HEK293 (cell line): ENCODE results near the gene FUT8.

Experiments used
- CTCF ChIA-PET: fragments of 350-600 bp; formaldehyde crosslinking; extraction: SDS; loops from one replicate; lab custom pipeline; 2021; ENCODE audit warnings: antibody characterized with exemption; lab: Yijun Ruan, JAX
- POLR2A ChIA-PET: fragments of 300-600 bp; formaldehyde crosslinking; extraction: SDS; loops from one replicate; lab custom pipeline; 2020; ENCODE audit warnings: antibody characterized with exemption, inconsistent platforms; lab: Yijun Ruan, JAX
- H3K27ac ChIP-seq: fragments of 200-500 bp; sonication (Bioruptor generic); 2 replicates; pipeline ENCODE4 v1.5.1; 2014; ENCODE audit warnings: low read depth, low read length, control low read depth, inconsistent platforms; ENCODE audit errors: extremely low read depth
- H3K36me3 ChIP-seq, 2 experiments: fragments of 200-500 bp in 1 of 2; sonication (Bioruptor generic) in 1 of 2; 1 replicate in 1 of 2; 2 replicates in 1 of 2; pipeline ENCODE4 v1.5.1; 2014 to 2017; ENCODE audit warnings: inconsistent platforms in 2 of 2, low read length in 2 of 2; ENCODE audit not compliant: control insufficient read depth in 2 of 2, insufficient read depth in 1 of 2
- H3K4me1 ChIP-seq: fragments of 200-500 bp; sonication (Bioruptor generic); 2 replicates; pipeline ENCODE4 v1.5.1; 2014; ENCODE audit warnings: mild to moderate bottlenecking, low read length, inconsistent platforms; ENCODE audit not compliant: control insufficient read depth, insufficient read depth
- H3K4me3 ChIP-seq: 2 replicates; pipeline ENCODE4 v1.5.1; 2011; ENCODE audit warnings: low read depth, mild to moderate bottlenecking, control low read depth, low read length, moderate library complexity
- H3K9me3 ChIP-seq: fragments of 200-500 bp; sonication (Bioruptor generic); 2 replicates; pipeline ENCODE4 v1.5.1; 2014; ENCODE audit warnings: low read depth, low read length, inconsistent platforms; ENCODE audit not compliant: control insufficient read depth, insufficient read depth
- EGR2 ChIP-seq: fragments of 450-650 bp; formaldehyde crosslinking; IDR thresholded peaks from 2 replicates; pipeline ENCODE4 v1.5.1; 2016; ENCODE audit warnings: low read depth, missing biosample characterization, missing genetic modification characterization
- HOXD13 ChIP-seq: sonication (generic); formaldehyde crosslinking; IDR thresholded peaks from 2 replicates; pipeline ENCODE4 v1.8.0; 2022; ENCODE audit warnings: missing genetic modification reagents, borderline replicate concordance
- IKZF3 ChIP-seq: fragments of 450-650 bp; IDR thresholded peaks from 2 replicates; pipeline ENCODE4 v1.5.0; 2018; ENCODE audit warnings: missing biosample characterization, mild to moderate bottlenecking, missing genetic modification characterization, moderate library complexity
- KLF10 ChIP-seq: fragments of 450-650 bp; IDR thresholded peaks from 2 replicates; pipeline ENCODE4 v1.5.1; 2018; ENCODE audit warnings: missing biosample characterization, mild to moderate bottlenecking, missing genetic modification characterization
- KLF16 ChIP-seq: fragments of 450-650 bp; formaldehyde crosslinking; IDR thresholded peaks from 2 replicates; pipeline ENCODE4 v1.5.1; 2017; ENCODE audit warnings: missing biosample characterization, missing genetic modification characterization
- MZF1 ChIP-seq: fragments of 450-650 bp; formaldehyde crosslinking; IDR thresholded peaks from 2 replicates; pipeline ENCODE4 v1.5.1; 2017; ENCODE audit warnings: missing biosample characterization, missing genetic modification characterization, borderline replicate concordance
- PATZ1 ChIP-seq: fragments of 450-650 bp; formaldehyde crosslinking; IDR thresholded peaks from 2 replicates; pipeline ENCODE4 v1.5.1; 2016; ENCODE audit warnings: missing biosample characterization, missing genetic modification characterization
- PBX3 ChIP-seq: sonication (generic); formaldehyde crosslinking; IDR thresholded peaks from 2 replicates; pipeline ENCODE4 v1.8.1; 2022; ENCODE audit warnings: mild to moderate bottlenecking, moderate library complexity, missing genetic modification reagents
- PRDM10 ChIP-seq: fragments of 450-650 bp; formaldehyde crosslinking; IDR thresholded peaks from 2 replicates; pipeline ENCODE4 v1.5.1; 2016; ENCODE audit warnings: missing biosample characterization, missing genetic modification characterization
- SALL2 ChIP-seq: fragments of 450-650 bp; formaldehyde crosslinking; IDR thresholded peaks from 2 replicates; pipeline ENCODE4 v1.5.0; 2017; ENCODE audit warnings: missing biosample characterization, mild to moderate bottlenecking, missing genetic modification characterization, borderline replicate concordance
- SP2 ChIP-seq: fragments of 450-650 bp; formaldehyde crosslinking; IDR thresholded peaks from 2 replicates; pipeline ENCODE4 v1.5.1; 2016; ENCODE audit warnings: missing biosample characterization, missing genetic modification characterization
- SP7 ChIP-seq: fragments of 450-650 bp; formaldehyde crosslinking; IDR thresholded peaks from 2 replicates; pipeline ENCODE4 v1.5.1; 2016; ENCODE audit warnings: missing biosample characterization, missing genetic modification characterization
- YY1 ChIP-seq: fragments of 450-650 bp; formaldehyde crosslinking; IDR thresholded peaks from 2 replicates; pipeline ENCODE4 v1.5.1; 2018; ENCODE audit warnings: missing biosample characterization, missing genetic modification characterization
- ZBTB20 ChIP-seq: fragments of 450-650 bp; formaldehyde crosslinking; IDR thresholded peaks from 2 replicates; pipeline ENCODE4 v1.5.1; 2016; ENCODE audit warnings: missing biosample characterization, missing genetic modification characterization
- ZBTB26 ChIP-seq: fragments of 450-650 bp; formaldehyde crosslinking; optimal IDR thresholded peaks from 2 replicates; pipeline ENCODE3; 2016; ENCODE audit warnings: missing biosample characterization, mild to moderate bottlenecking, missing genetic modification characterization
- ZFHX2 ChIP-seq: fragments of 450-650 bp; formaldehyde crosslinking; conservative IDR thresholded peaks from 2 replicates; pipeline ENCODE4 v1.5.1; 2016; ENCODE audit warnings: missing biosample characterization, missing genetic modification characterization
- ZFP37 ChIP-seq: fragments of 450-650 bp; formaldehyde crosslinking; IDR thresholded peaks from 2 replicates; pipeline ENCODE4 v1.5.1; 2016; ENCODE audit warnings: missing biosample characterization, missing genetic modification characterization
- ZIC2 ChIP-seq: fragments of 450-650 bp; formaldehyde crosslinking; IDR thresholded peaks from 2 replicates; pipeline ENCODE4 v1.5.1; 2016; ENCODE audit warnings: missing biosample characterization, missing genetic modification characterization
- ZNF133 ChIP-seq: fragments of 450-650 bp; formaldehyde crosslinking; IDR thresholded peaks from 2 replicates; pipeline ENCODE4 v1.5.1; 2016; ENCODE audit warnings: missing biosample characterization, missing genetic modification characterization
- ZNF155 ChIP-seq: fragments of 450-650 bp; formaldehyde crosslinking; IDR thresholded peaks from 2 replicates; pipeline ENCODE4 v1.5.1; 2016; ENCODE audit warnings: missing biosample characterization, missing genetic modification characterization
- ZNF26 ChIP-seq: fragments of 450-650 bp; formaldehyde crosslinking; IDR thresholded peaks from 2 replicates; pipeline ENCODE4 v1.5.1; 2016; ENCODE audit warnings: missing biosample characterization, missing genetic modification characterization
- ZNF473 ChIP-seq: fragments of 450-650 bp; formaldehyde crosslinking; IDR thresholded peaks from 2 replicates; pipeline ENCODE4 v1.5.1; 2017; ENCODE audit warnings: missing biosample characterization, missing genetic modification characterization
- ZNF521 ChIP-seq: fragments of 450-650 bp; formaldehyde crosslinking; IDR thresholded peaks from 2 replicates; pipeline ENCODE4 v1.5.1; 2017; ENCODE audit warnings: missing biosample characterization, mild to moderate bottlenecking, missing genetic modification characterization
- ZNF571 ChIP-seq: fragments of 450-650 bp; formaldehyde crosslinking; IDR thresholded peaks from 2 replicates; pipeline ENCODE4 v1.5.0; 2017; ENCODE audit warnings: missing biosample characterization, missing genetic modification characterization
- ZNF660 ChIP-seq: fragments of 450-650 bp; IDR thresholded peaks from 2 replicates; pipeline ENCODE4 v1.5.1; 2018; ENCODE audit warnings: missing biosample characterization, mild to moderate bottlenecking, missing genetic modification characterization
- ZSCAN30 ChIP-seq: fragments of 450-650 bp; IDR thresholded peaks from 2 replicates; pipeline ENCODE4 v1.5.1; 2018; ENCODE audit warnings: missing biosample characterization, mild to moderate bottlenecking, missing genetic modification characterization, moderate library complexity
- ZSCAN4 ChIP-seq: fragments of 450-650 bp; formaldehyde crosslinking; IDR thresholded peaks from 2 replicates; pipeline ENCODE4 v1.5.1; 2017; ENCODE audit warnings: missing biosample characterization, missing genetic modification characterization

The FUT8 gene

GRCh38 chr14:65412032-65412846 lies at the start of gene FUT8:
Gene FUT8 (plus strand): TSS chr14:65412730. CDS start chr14:65561564, 148,834 bp downstream.
- ChIA-PET CTCF (interaction anchor here (0.6 to 5.6 kb wide), 10 partner anchors 10 to 1083 kb away, joined by 3 to 33 read pairs (median 4); no protein-coding TSS in a partner anchor), POLR2A (interaction anchor here (0.7 to 1.4 kb wide), 7 partner anchors 12 to 412 kb away, joined by 3 to 6 read pairs (median 4); no protein-coding TSS in a partner anchor)
- Histone ChIP-seq H3K36me3 (no peaks in the 10 kb centered on the region), H3K9me3 (no peaks in the 10 kb centered on the region), H3K27ac (peak within 1 kb of the TSS; percentile 96), H3K4me3 (peak within 1 kb of the TSS; percentile 96), H3K4me1 (0 out of 2 replicates have a peak, but pooled peaks cover 2% of the 10 kb centered on the region)
- peak; percentile 50 for TF ChIP-seq SP2 (tag by site-specific recombination)
- peak; percentile 44 for TF ChIP-seq ZFHX2 (tag by site-specific recombination)
- TF ChIP-seq KLF10: no peak
- TF ChIP-seq ZSCAN30 (tag by site-specific recombination): peak; percentile 75
- TF ChIP-seq ZBTB26 (tag by site-specific recombination): peak; percentile 85
- peak; percentile 75 for TF ChIP-seq IKZF3 (tag by site-specific recombination)
- no peak for TF ChIP-seq ZFP37 (tag by site-specific recombination)
- TF ChIP-seq ZNF155: no peak
- no peak for TF ChIP-seq HOXD13
- peak; percentile 52 for TF ChIP-seq EGR2 (tag by site-specific recombination)
- no peak for TF ChIP-seq ZNF473 (tag by site-specific recombination)
- TF ChIP-seq YY1: no peak
- TF ChIP-seq ZSCAN4: no peak
- peak; percentile 46; the same call in 1 of the 2 replicates for TF ChIP-seq ZBTB20 (tag by site-specific recombination)
- peak; percentile 13; the same call in 1 of the 2 replicates for TF ChIP-seq SP7 (tag by site-specific recombination)
- no peak for TF ChIP-seq ZNF26 (tag by site-specific recombination)
- peak; percentile 80; the same call in 1 of the 2 replicates for TF ChIP-seq ZNF660
- peak; percentile 41; the same call in 1 of the 2 replicates for TF ChIP-seq PBX3 (CRISPR knock-in tag)
- peak; percentile 39; the same call in 1 of the 2 replicates for TF ChIP-seq PATZ1 (tag by site-specific recombination)
- TF ChIP-seq ZIC2: peak; percentile 98
- no peak for TF ChIP-seq ZNF571
- no peak for TF ChIP-seq MZF1 (tag by site-specific recombination)
- TF ChIP-seq PRDM10: peak; percentile 96
- no peak for TF ChIP-seq ZNF521 (tag by site-specific recombination)
- TF ChIP-seq KLF16 (tag by site-specific recombination): peak; percentile 55; the same call in 1 of the 2 replicates
- no peak for TF ChIP-seq SALL2 (tag by site-specific recombination)
- no peak for TF ChIP-seq ZNF133 (tag by site-specific recombination)
